Erythroblast (primary cell): ENCODE measurements around the gene GPX2.

Experiments
- GATA1 ChIP-seq: IDR thresholded peaks from 2 replicates; pipeline ENCODE4 v1.6.1; 2011; ENCODE audit warnings: low read depth, mild to moderate bottlenecking, control low read depth, low read length, moderate library complexity
- POLR2A ChIP-seq: IDR thresholded peaks from 2 replicates; pipeline ENCODE4 v1.6.1; 2011; ENCODE audit warnings: mild to moderate bottlenecking, low read length

GRCh38 chr14:64899958-64900357, 42.6 kb downstream of the GPX2 start:
- TF ChIP-seq POLR2A (no peak), GATA1 (no peak)
